SK-N-SH treated with all-trans-retinoic acid at 6 μM for 48 hours (cell line): ENCODE results near the gene PARD3.

ENCODE experiments used
- ATAC-seq: fragments of 200-7000 bp; cut with Tn5 transposase; 3 replicates; pipeline ENCODE4 v1.9.1; 2020; ENCODE audit warnings: mild to moderate bottlenecking, moderate library complexity
- ARNTL ChIP-seq: fragments of 450-650 bp; formaldehyde crosslinking; IDR thresholded peaks from 2 replicates; pipeline ENCODE4 v1.5.0; 2020; ENCODE audit warnings: low read depth, mild to moderate bottlenecking, moderate library complexity, borderline replicate concordance
- BACH2 ChIP-seq: fragments of 250-450 bp; sonication (Bioruptor Pico); IDR thresholded peaks from 2 replicates; pipeline ENCODE4 v1.9.0; 2021; ENCODE audit warnings: mild to moderate bottlenecking, borderline replicate concordance
- CREB5 ChIP-seq: fragments of 250-450 bp; sonication (Bioruptor Pico); IDR thresholded peaks from 2 replicates; pipeline ENCODE4 v1.5.1; 2020; ENCODE audit warnings: low read depth, mild to moderate bottlenecking, moderate library complexity
- CSDC2 ChIP-seq: fragments of 250-450 bp; sonication (Bioruptor Pico); IDR thresholded peaks from 2 replicates; pipeline ENCODE4 v1.5.0; 2020; ENCODE audit warnings: mild to moderate bottlenecking, moderate library complexity
- CSRNP3 ChIP-seq: fragments of 250-450 bp; sonication (Bioruptor Pico); IDR thresholded peaks from 2 replicates; pipeline ENCODE4 v1.5.1; 2021; ENCODE audit warnings: mild to moderate bottlenecking, moderate library complexity
- ESRRG ChIP-seq: fragments of 250-450 bp; sonication (Bioruptor Pico); IDR thresholded peaks from 2 replicates; pipeline ENCODE4 v1.6.1; 2021; ENCODE audit warnings: mild to moderate bottlenecking
- GLIS3 ChIP-seq: fragments of 250-450 bp; sonication (Bioruptor Pico); IDR thresholded peaks from 2 replicates; pipeline ENCODE4 v1.5.0; 2020; ENCODE audit warnings: mild to moderate bottlenecking, moderate library complexity
- OSR1 ChIP-seq: fragments of 250-450 bp; sonication (Bioruptor Pico); IDR thresholded peaks from 2 replicates; pipeline ENCODE4 v1.8.0; 2022; ENCODE audit warnings: moderate library complexity, mild to moderate bottlenecking, inconsistent platforms
- PATZ1 ChIP-seq: fragments of 250-450 bp; sonication (Bioruptor Pico); IDR thresholded peaks from 2 replicates; pipeline ENCODE4 v1.8.0; 2020; ENCODE audit warnings: mild to moderate bottlenecking, moderate library complexity, borderline replicate concordance
- POU6F1 ChIP-seq: fragments of 250-450 bp; sonication (Bioruptor Pico); IDR thresholded peaks from 2 replicates; pipeline ENCODE4 v1.8.0; 2021; ENCODE audit warnings: low read depth, mild to moderate bottlenecking, moderate library complexity, borderline replicate concordance
- PPARA ChIP-seq: fragments of 250-450 bp; sonication (Bioruptor Pico); IDR thresholded peaks from 2 replicates; pipeline ENCODE4 v1.5.0; 2020; ENCODE audit warnings: mild to moderate bottlenecking, borderline replicate concordance
- RARB ChIP-seq: fragments of 250-450 bp; sonication (Bioruptor Pico); IDR thresholded peaks from 2 replicates; pipeline ENCODE4 v1.8.0; 2021; ENCODE audit warnings: mild to moderate bottlenecking, moderate library complexity
- SNAI2 ChIP-seq: fragments of 250-450 bp; sonication (Bioruptor Pico); IDR thresholded peaks from 2 replicates; pipeline ENCODE4 v1.5.0; 2020; ENCODE audit warnings: mild to moderate bottlenecking, moderate library complexity
- TCF4 ChIP-seq: fragments of 250-450 bp; sonication (Bioruptor Pico); IDR thresholded peaks from 2 replicates; pipeline ENCODE4 v1.8.0; 2021; ENCODE audit warnings: mild to moderate bottlenecking, moderate library complexity, borderline replicate concordance
- TOX ChIP-seq: fragments of 250-450 bp; sonication (Bioruptor Pico); IDR thresholded peaks from 2 replicates; pipeline ENCODE4 v1.8.0; 2021; ENCODE audit warnings: mild to moderate bottlenecking, moderate library complexity, borderline replicate concordance
- TSHZ2 ChIP-seq: fragments of 250-450 bp; sonication (Bioruptor Pico); IDR thresholded peaks from 2 replicates; pipeline ENCODE4 v1.5.0; 2020; ENCODE audit warnings: mild to moderate bottlenecking, moderate library complexity
- ZC3H10 ChIP-seq: fragments of 250-450 bp; sonication (Bioruptor Pico); IDR thresholded peaks from 2 replicates; pipeline ENCODE4 v1.5.1; 2021; ENCODE audit warnings: mild to moderate bottlenecking, moderate library complexity
- ZFP3 ChIP-seq: fragments of 250-450 bp; sonication (Bioruptor Pico); IDR thresholded peaks from 2 replicates; pipeline ENCODE4 v1.5.0; 2020; ENCODE audit warnings: mild to moderate bottlenecking, moderate library complexity
- ZFP30 ChIP-seq: fragments of 450-650 bp; formaldehyde crosslinking; IDR thresholded peaks from 2 replicates; pipeline ENCODE4 v1.5.0; 2022; ENCODE audit warnings: mild to moderate bottlenecking, moderate library complexity
- ZNF565 ChIP-seq: fragments of 450-650 bp; formaldehyde crosslinking; conservative IDR thresholded peaks from 2 replicates; pipeline ENCODE4 v1.5.0; 2020; ENCODE audit warnings: low read depth, mild to moderate bottlenecking, moderate library complexity
- ZNF70 ChIP-seq: fragments of 450-650 bp; formaldehyde crosslinking; IDR thresholded peaks from 2 replicates; pipeline ENCODE4 v1.5.0; 2020; ENCODE audit warnings: mild to moderate bottlenecking, moderate library complexity
- ZNF8 ChIP-seq: fragments of 450-650 bp; formaldehyde crosslinking; IDR thresholded peaks from 2 replicates; pipeline ENCODE4 v1.5.0; 2020; ENCODE audit warnings: mild to moderate bottlenecking, moderate library complexity

Gene PARD3

GRCh38 chr10:34507217-34507616 is 307.9 kb downstream of the PARD3 start:
- TF ChIP-seq CSDC2 (CRISPR knock-in tag): no peak
- TF ChIP-seq ESRRG (CRISPR knock-in tag): no peak
- no peak for TF ChIP-seq ZFP3 (CRISPR knock-in tag)
- TF ChIP-seq ZNF70 (CRISPR knock-in tag): no peak
- TF ChIP-seq PPARA (CRISPR knock-in tag): no peak
- TF ChIP-seq TOX (CRISPR knock-in tag): no peak
- ATAC-seq: no peak

GRCh38 chr10:34506786-34507185 is 308.3 kb downstream of the PARD3 start:
- ATAC-seq: no peak
- TF ChIP-seq SNAI2 (CRISPR knock-in tag) (no peak), GLIS3 (CRISPR knock-in tag) (no peak), ZNF70 (CRISPR knock-in tag) (no peak), TCF4 (CRISPR knock-in tag) (no peak), PPARA (CRISPR knock-in tag) (no peak), ZFP3 (CRISPR knock-in tag) (no peak), BACH2 (CRISPR knock-in tag) (no peak), TOX (CRISPR knock-in tag) (no peak), CREB5 (no peak), ZC3H10 (CRISPR knock-in tag) (no peak), ZNF8 (CRISPR knock-in tag) (no peak), ARNTL (no peak), CSDC2 (CRISPR knock-in tag) (no peak), TSHZ2 (CRISPR knock-in tag) (no peak), ZFP30 (CRISPR knock-in tag) (no peak), RARB (CRISPR knock-in tag) (no peak), CSRNP3 (CRISPR knock-in tag) (no peak), ZNF565 (CRISPR knock-in tag) (no peak), ESRRG (CRISPR knock-in tag) (no peak), POU6F1 (no peak)
- TF ChIP-seq, all 23 proteins: peak for 0

GRCh38 chr10:34505338-34505737 is 309.8 kb downstream of the PARD3 start:
- TF ChIP-seq POU6F1 (no peak), PATZ1 (CRISPR knock-in tag) (no peak), GLIS3 (CRISPR knock-in tag) (no peak), RARB (CRISPR knock-in tag) (no peak), ZNF70 (CRISPR knock-in tag) (no peak), ZNF565 (CRISPR knock-in tag) (no peak), OSR1 (no peak), ZC3H10 (CRISPR knock-in tag) (no peak), CSDC2 (CRISPR knock-in tag) (no peak), ESRRG (CRISPR knock-in tag) (no peak), ZFP3 (CRISPR knock-in tag) (no peak), TSHZ2 (CRISPR knock-in tag) (no peak), PPARA (CRISPR knock-in tag) (no peak), TCF4 (CRISPR knock-in tag) (no peak), BACH2 (CRISPR knock-in tag) (no peak)
- ATAC-seq: no peak
